Adrenal gland (tissue), 12 donors: Measurements from ENCODE around the gene MYG1. TPM values are rescaled to one million over a fixed set of nuclear protein-coding genes. Genes with fewer than 3 reads are reported as not detected.
A peak's percentile ranks its signal among the peaks of the same experiment; 100 is the strongest.

Source experiments
- DNase-seq, 7 donors: peaks; one replicate each; pipeline ENCODE4 v3.0.0-alpha.2; 2019 to 2020
- H3K27ac ChIP-seq, 5 donors: fragments of 200-600 bp; sonication (generic) in 4 of 5; 1 replicate in 3 of 5; 2 replicates in 2 of 5; pipeline versions ENCODE4 v1.5.1 to v1.8.0; 2016 to 2020; ENCODE audit warnings: mild to moderate bottlenecking in 1 of 5
- H3K27me3 ChIP-seq: fragments of 200-600 bp; 2 replicates; pipeline ENCODE4 v1.8.0; 2021
- H3K36me3 ChIP-seq, 2 donors: fragments of 200-600 bp; replicated peaks in 1 of 2; 1 replicate in 1 of 2; 2 replicates in 1 of 2; pipeline versions ENCODE4 v1.5.1 to v1.8.0; 2018 to 2022
- H3K4me1 ChIP-seq, 2 donors: fragments of 200-600 bp; replicated peaks in 1 of 2; 1 replicate in 1 of 2; 2 replicates in 1 of 2; pipeline versions ENCODE4 v1.5.1 to v1.8.0; 2018 to 2021
- H3K4me3 ChIP-seq, 4 donors: fragments of 200-600 bp; sonication (generic) in 3 of 4; one replicate each; pipeline ENCODE4 v1.5.1; 2016 to 2018
- H3K9me3 ChIP-seq, 3 donors: fragments of 200-600 bp; sonication (generic) in 1 of 3; replicated peaks in 1 of 3; 1 replicate in 2 of 3; 2 replicates in 1 of 3; pipeline versions ENCODE4 v1.5.1 to v1.8.0; 2016 to 2021
- CTCF ChIP-seq, 6 experiments: fragments of 450-650 bp in 4 of 6; fragments of 200-600 bp in 2 of 6; sonication (generic) in 1 of 6; IDR thresholded peaks; 1 replicate in 5 of 6; 2 replicates in 1 of 6; pipeline versions ENCODE4 v1.5.1 to v1.8.0; 2016 to 2021; ENCODE audit warnings: antibody characterized with exemption in 6 of 6, mild to moderate bottlenecking in 2 of 6, moderate library complexity in 1 of 6
- POLR2A ChIP-seq, 2 donors: fragments of 450-650 bp; IDR thresholded peaks; one replicate each; pipeline ENCODE4 v1.6.1; 2017; ENCODE audit warnings: antibody characterized with exemption in 2 of 2, mild to moderate bottlenecking in 2 of 2, moderate library complexity in 1 of 2
- WGBS, 4 donors: extraction: QIAGEN DNeasy Blood & Tissue Kit in 2 of 4; methylation state at CpG; one replicate each; pipeline versions ENCODE4 v1.1.5 to v1.1.7; 2013 to 2017; 5-methylcytosine and 5-hydroxymethylcytosine counted together
- intact Hi-C, 2 donors: fragments of 100-400 bp; cut with DNase I; formaldehyde crosslinking; loops; one replicate each; pipeline versions ENCODE4 v1.14.1 to v1.15.0; 2022 to 2023
- polyA plus RNA-seq, 3 donors: library from polyadenylated mRNA; stranded (reverse); fragments of 200-250 nt in 2 of 3; fragments of 350-450 nt in 1 of 3; fragmentation: Illumina TruSeq in 1 of 3; extraction: RNeasy Lipid Tissue Mini Kit (QIAGEN cat#74804) in 1 of 3; gene quantifications; one replicate each; pipeline ENCODE4 v1.2.3, GENCODE V29; 2013 to 2014
- total RNA-seq, 9 donors: library from RNA; depleted of rRNA in 4 of 9; stranded (reverse); fragments of >200 nt in 4 of 9; fragments of 120-200 nt in 1 of 9; fragmentation: NEBNext Ultra II Directional in 1 of 9; extraction: Animal tissue kit (Norgen Biotek cat#: 25700) in 1 of 9; gene quantifications; one replicate each; pipeline versions ENCODE4 v1.1.0 to v1.2.4, GENCODE V29; 2013 to 2023
- donor health status: healthy with polysubstance abuse.
- donor health status: Bipolar disorder and iron deficiency.
- donor health status: DM: yes; HTN: yes; CAD: no.
- donor health status: DM: no; HTN: no; CAD: no.
- donor health status: DM: no; HTN: no; CAD: no.
- donor health status: DM: yes; HTN: yes; CAD: no.

MYG1 gene
- total and polyA plus RNA-seq, 12 donors: 45.9 to 240 (median 70.6) TPM

- peaks cover 12 to 69% of the 10 kb centered on the region in 2 donors for H3K4me1 ChIP-seq
- H3K36me3 ChIP-seq: peaks cover 0 to 32% of the 10 kb centered on the region in 2 donors
- intact Hi-C loops: no loop called here
- H3K27ac ChIP-seq: peak overlapping the region in 4 of 5 donors; percentile 60 to 95 (median 86)
- WGBS, 4 donors: 26 to 41% (median 36%) methylated on average over 5 of the region's 5 CpGs
- no peak for TF ChIP-seq CTCF (IDR thresholded peaks at IDR 0.05)
- peak in 1 of 2 donors; percentile 7 for TF ChIP-seq POLR2A (IDR thresholded peaks at IDR 0.05)
- peak in 1 of 7 donors; percentile 24 for DNase-seq
- no peaks in the 10 kb centered on the region for H3K27me3 ChIP-seq
- H3K4me3 ChIP-seq: no peak overlapping the region
- H3K9me3 ChIP-seq: no peaks in the 10 kb centered on the region
These were observed 1.3 kb upstream of the MYG1 start for GRCh38 chr12:53298164-53298563.

DNA sequence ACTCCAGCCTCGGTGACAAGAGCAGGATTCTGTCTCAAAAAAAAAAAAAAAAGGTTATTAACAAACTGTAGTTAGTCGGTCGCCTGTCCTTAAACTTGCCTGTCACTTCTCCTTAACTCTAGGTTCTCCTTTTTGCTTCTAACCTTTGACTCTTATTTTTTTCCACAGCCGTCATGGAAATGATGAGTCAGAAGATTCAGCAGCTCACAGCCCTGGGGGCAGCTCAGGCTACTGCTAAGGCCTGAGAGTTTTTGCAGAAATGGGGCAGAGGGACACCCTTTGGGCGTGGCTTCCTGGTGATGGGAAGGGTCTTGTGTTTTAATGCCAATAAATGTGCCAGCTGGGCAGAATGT lies 418 bp upstream of the MYG1 start:
- peaks cover 12 to 71% of the 10 kb centered on the region in 2 donors for H3K4me1 ChIP-seq
- peak overlapping the region in 2 of 4 donors; percentile 74 to 84 for H3K4me3 ChIP-seq
- peak; percentile 45 to 80 (median 66) for DNase-seq

DNA sequence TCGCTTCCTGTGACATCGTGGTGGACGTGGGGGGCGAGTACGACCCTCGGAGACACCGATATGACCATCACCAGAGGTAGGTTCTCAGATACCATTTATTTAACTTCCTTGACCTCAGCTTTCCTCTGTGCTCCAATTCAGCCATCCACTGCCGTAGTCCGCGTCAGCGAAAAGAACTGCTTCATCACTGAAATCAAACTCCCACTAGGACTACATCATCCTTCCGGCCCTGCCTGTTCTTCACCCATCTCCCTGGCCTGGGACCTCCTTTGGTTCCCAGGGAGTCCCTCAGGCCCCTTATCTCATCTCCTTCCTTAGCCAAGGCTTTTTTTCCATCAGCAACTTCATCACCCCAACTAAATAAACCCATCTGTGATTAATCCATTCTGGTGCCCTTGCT lies 692 bp downstream of the MYG1 start:
- peak overlapping the region; percentile 10 to 84 (median 44) for H3K4me3 ChIP-seq
- H3K27me3 ChIP-seq: no peaks in the 10 kb centered on the region
- no peaks in the 10 kb centered on the region for H3K9me3 ChIP-seq
- no peak for TF ChIP-seq CTCF (IDR thresholded peaks at IDR 0.05)
- no peak for TF ChIP-seq POLR2A (IDR thresholded peaks at IDR 0.05)
- peak in 3 of 7 donors; percentile 35 to 43 (median 40) for DNase-seq
- peak overlapping the region; percentile 3 to 95 (median 80) for H3K27ac ChIP-seq
- peaks cover 7 to 64% of the 10 kb centered on the region in 2 donors for H3K4me1 ChIP-seq
- 1 to 2% (median 1%) methylated on average over 12 of the region's 12 CpGs for whole genome bisulfite sequencing, 4 donors
- intact Hi-C loops: no loop called here
- H3K36me3 ChIP-seq: peaks cover 0 to 38% of the 10 kb centered on the region in 2 donors

More for the DNA sequence above, 418 bp upstream of the MYG1 start:
- H3K36me3 ChIP-seq: peaks cover 0 to 37% of the 10 kb centered on the region in 2 donors
- TF ChIP-seq CTCF (IDR thresholded peaks at IDR 0.05) (peak in 1 of 6 experiments; percentile 10), POLR2A (IDR thresholded peaks at IDR 0.05) (no peak)
- H3K27me3 ChIP-seq: no peaks in the 10 kb centered on the region
- WGBS, 4 donors: 20 to 38% (median 27%) methylated on average over 5 of the region's 5 CpGs
- peak overlapping the region; percentile 3 to 95 (median 80) for H3K27ac ChIP-seq
- no peaks in the 10 kb centered on the region for H3K9me3 ChIP-seq
- intact Hi-C loops: no loop called here

DNA sequence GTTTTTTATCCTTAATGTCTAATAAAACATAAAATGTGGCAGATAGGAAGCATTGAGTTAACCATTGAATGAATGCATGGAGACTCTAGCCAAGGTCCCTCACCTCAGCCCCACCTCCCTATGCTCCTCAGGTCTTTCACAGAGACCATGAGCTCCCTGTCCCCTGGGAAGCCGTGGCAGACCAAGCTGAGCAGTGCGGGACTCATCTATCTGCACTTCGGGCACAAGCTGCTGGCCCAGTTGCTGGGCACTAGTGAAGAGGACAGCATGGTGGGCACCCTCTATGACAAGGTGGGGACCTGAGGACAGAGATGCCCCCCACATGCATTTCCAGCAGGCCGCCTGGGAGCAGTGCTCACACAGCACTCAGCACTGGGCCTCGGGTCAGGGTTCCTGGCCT lies 3.4 kb downstream of the MYG1 start:
- Histone ChIP-seq H3K36me3 (peaks cover 0 to 62% of the 10 kb centered on the region in 2 donors), H3K4me3 (no peak overlapping the region), H3K27ac (no peak overlapping the region), H3K27me3 (no peaks in the 10 kb centered on the region), H3K4me1 (peaks cover 7 to 42% of the 10 kb centered on the region in 2 donors), H3K9me3 (no peaks in the 10 kb centered on the region)
- intact Hi-C loops: no loop called here
- no peak for TF ChIP-seq POLR2A (IDR thresholded peaks at IDR 0.05)
- TF ChIP-seq CTCF (IDR thresholded peaks at IDR 0.05): no peak
- no peak for DNase-seq
- WGBS, 4 donors: 84 to 89% (median 88%) methylated on average over 3 to 5 of the region's 5 CpGs
